Measurements from ENCODE around the gene MBOAT7.
"Not testable (repeated sequence)": the region's sequence is repeated elsewhere in the genome, so short reads cannot be mapped to it uniquely, and the experiment has no call there.

- TF ChIP-seq CTCF, POLR2A (IDR thresholded peaks at IDR 0.05): not testable (repeated sequence)
Measured at GRCh38 chr19:54223277-54223936, 34.0 kb upstream of the MBOAT7 start.
